Breast epithelium (tissue), 3 donors: ENCODE data around the gene LINGO1.

Source experiments
- POLR2A ChIP-seq: fragments of 450-650 bp; IDR thresholded peaks from one replicate; pipeline ENCODE4 v1.6.1; 2016; ENCODE audit warnings: antibody characterized with exemption, mild to moderate bottlenecking, moderate library complexity
- TF ChIP-seq, protein P1 (sequence below), 3 donors: fragments of 450-650 bp; IDR thresholded peaks; one replicate each; pipeline ENCODE4 v1.5.1; 2016 to 2017; ENCODE audit warnings: antibody characterized with exemption in 3 of 3, mild to moderate bottlenecking in 3 of 3, moderate library complexity in 3 of 3

DNA sequence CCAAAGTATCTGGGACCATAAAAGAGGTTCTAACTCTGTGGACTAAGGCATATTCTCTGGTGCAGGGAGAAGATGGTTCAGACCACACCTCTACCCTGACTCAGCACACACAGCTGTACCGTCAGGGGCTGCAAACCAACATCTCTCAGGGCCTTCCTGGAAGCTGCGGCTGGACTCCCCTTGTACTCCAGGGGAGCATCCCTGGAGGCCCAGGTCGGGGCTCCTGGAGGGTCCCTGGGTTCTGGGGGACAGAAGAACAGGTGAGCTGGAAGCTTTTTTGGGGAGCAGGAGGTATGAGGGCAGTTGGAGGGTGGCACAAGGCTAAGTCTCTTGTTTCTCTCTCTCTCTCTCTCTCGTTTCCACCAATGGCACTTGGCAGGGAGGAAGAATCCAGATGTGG lies 60.5 kb downstream of the LINGO1 start:
- TF ChIP-seq POLR2A: no peak
- TF ChIP-seq, protein P1, sequence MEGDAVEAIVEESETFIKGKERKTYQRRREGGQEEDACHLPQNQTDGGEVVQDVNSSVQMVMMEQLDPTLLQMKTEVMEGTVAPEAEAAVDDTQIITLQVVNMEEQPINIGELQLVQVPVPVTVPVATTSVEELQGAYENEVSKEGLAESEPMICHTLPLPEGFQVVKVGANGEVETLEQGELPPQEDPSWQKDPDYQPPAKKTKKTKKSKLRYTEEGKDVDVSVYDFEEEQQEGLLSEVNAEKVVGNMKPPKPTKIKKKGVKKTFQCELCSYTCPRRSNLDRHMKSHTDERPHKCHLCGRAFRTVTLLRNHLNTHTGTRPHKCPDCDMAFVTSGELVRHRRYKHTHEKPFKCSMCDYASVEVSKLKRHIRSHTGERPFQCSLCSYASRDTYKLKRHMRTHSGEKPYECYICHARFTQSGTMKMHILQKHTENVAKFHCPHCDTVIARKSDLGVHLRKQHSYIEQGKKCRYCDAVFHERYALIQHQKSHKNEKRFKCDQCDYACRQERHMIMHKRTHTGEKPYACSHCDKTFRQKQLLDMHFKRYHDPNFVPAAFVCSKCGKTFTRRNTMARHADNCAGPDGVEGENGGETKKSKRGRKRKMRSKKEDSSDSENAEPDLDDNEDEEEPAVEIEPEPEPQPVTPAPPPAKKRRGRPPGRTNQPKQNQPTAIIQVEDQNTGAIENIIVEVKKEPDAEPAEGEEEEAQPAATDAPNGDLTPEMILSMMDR (IDR thresholded peaks at IDR 0.05): no peak
